Measurements from ENCODE around the gene RCAN3.

- TF ChIP-seq CTCF (IDR thresholded peaks at IDR 0.05; ENCODE audit: borderline replicate concordance, extremely low read depth, low read length, poor library complexity, severe bottlenecking): no peak
- no peak for TF ChIP-seq EZH2 (IDR thresholded peaks at IDR 0.05; ENCODE audit: borderline replicate concordance, low read depth, low read length, severe bottlenecking)
Observed at GRCh38 chr1:24548070-24548469, 45.4 kb downstream of the RCAN3 start.

Measured in DND-41 (cell line).